CD4-positive, alpha-beta T cell treated with Interleukin-15 for 4 hours (primary cell): ENCODE measurements around the gene ONECUT3.

Experiments
- DNase-seq: peaks from one replicate; pipeline ENCODE4 v3.0.0-alpha.2; 2020; ENCODE audit warnings: low spot score

ONECUT3 gene

DNA sequence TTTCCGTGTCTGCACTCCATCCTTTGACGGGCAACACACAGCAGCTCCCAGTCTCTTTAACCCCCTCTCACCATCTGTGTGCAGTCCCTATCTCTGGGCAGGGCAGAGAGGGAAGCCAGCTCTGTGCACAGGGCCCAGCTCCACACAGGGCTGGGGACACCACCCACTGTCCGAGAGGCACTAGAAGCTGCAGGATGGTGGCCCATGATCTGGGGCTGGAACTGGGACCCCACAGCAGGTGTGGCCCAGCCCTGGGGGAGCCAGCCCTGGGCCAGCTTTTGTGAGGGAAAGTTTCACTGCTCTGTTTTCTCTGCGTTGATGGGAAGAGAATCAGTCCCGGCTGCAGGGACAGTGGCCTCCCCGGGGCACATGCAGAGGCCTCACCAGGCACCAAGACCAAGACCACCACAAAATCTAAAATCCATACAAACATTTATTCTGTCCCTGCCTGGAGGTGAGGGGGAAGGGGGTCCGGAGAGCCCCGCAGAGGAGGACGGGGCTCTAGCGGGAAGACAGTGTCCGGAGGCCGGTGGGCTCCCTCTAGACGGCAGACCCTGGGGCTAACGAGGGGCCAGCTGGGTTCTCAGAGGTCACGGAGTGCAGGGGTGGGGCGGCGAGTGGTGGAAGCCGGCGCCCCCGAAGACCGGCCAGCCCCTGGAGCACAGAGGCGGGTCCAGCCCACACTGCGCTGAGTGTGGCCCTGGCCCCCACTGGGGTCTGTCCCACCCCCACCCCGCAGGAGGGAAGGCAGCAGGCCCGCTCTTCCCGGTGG is 61.7 kb downstream of the ONECUT3 start:
- DNase-seq: no peak

DNA sequence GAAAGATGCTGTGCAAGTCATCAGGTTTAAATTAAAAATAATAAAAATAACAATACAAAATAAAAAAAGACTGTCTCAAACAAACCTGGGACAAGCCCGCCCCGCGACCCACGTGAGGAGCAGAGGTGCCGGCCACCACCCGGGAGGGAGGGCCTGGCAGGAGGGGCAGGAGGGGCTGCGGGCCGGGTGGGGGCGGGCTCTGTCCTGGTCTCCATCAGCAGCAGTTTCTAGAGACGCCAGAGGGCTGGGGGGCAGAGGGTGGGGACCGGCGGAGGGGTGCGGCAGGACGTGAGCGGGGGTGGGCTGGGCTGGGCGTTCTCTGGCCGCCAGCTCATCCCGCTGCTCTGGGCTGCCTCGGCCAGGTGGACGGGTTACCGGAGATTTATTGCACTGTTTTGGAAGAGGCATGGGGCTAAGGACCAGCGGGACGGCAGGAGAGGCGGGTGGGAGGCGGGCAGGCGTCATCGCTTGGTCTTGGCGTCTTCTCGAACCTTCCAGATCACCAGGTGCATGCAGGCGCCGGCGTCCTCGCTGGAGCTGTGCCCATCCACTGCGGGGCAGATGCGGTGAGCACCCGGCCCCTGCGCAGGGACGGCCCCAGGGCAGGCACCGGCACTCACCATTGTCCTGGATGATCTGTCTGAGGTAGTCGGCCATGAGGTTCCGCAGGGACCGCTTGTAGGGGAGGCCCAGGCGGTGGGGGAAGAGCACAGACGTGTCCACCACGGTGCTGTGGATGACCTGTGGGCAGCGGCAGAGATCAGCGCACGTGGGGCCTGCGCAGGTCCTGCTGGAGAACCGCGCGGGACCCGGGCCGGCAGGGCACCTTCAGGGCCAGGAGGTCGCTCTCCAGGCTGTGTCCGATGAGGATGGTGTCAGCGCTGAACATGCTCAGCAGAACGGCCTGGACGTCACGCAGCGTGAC is 62.6 kb downstream of the ONECUT3 start:
- DNase-seq: no peak

DNA sequence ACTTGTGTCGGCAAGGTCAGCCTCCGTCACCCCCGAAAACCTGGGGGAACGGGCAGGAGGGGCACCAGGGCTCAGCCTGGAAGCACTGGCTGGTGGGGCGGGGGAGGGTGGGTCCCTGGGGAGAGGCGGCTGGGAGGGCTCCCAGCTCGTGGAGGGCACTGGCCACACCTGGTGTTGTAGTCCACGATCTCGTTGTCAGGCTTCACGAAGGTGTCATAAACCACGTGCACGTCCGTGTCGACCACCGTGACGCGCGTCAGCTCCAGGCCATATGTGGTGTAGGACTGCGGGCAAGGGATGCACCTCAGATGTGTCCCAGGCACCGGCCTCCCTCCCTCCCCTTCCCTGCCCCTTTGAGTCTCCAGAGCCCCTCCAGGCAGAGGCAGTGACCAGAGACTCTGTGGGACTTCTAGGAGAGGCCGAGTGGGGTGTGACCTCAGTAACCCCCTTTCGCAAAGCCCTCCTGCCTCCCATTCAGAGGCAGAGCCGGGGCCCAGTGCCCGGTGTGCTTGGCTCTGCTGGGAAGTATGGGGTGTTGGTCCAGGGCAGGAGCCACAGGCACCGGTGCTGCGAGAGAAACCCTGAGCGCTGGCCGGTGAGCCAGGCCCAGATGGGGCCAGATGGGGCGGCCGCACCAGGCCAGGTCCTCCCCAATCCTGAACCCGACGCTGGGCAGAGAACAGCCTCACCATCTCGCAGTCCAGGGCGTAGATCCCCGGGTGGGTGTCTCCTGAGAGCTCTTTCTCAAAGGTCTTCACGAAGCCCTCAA is 63.4 kb downstream of the ONECUT3 start:
- DNase-seq: no peak

DNA sequence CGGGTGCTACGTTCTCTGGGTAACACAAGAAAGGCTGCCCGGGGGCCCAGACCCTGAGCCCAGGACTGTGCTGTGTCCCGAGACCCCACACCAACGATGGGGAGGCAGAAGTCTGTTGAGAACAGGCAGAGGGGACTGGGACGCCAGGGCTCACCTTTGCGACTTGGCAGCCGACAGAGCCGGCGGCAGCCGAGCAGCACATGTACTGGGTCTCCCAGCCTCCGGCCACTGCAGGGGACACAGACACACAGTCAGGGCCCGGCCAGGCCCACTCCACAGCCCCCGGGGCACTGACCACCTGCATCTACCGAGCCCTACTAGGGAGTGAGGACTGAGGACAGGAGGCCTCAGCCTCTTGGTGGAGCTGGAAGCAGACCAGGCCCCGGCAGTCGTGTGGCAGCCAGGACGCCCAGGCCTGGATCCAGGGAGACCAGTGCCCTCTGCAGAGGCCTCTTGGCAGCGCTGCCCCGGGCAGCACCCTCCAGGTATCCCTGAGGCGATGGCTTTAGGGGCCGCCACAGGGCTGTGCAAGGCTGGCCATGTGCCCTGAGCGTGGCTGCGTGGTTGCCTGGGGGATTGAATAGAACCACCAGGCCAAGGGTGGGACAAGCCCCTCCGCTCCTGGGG is 64.4 kb downstream of the ONECUT3 start:
- DNase-seq: no peak

DNA sequence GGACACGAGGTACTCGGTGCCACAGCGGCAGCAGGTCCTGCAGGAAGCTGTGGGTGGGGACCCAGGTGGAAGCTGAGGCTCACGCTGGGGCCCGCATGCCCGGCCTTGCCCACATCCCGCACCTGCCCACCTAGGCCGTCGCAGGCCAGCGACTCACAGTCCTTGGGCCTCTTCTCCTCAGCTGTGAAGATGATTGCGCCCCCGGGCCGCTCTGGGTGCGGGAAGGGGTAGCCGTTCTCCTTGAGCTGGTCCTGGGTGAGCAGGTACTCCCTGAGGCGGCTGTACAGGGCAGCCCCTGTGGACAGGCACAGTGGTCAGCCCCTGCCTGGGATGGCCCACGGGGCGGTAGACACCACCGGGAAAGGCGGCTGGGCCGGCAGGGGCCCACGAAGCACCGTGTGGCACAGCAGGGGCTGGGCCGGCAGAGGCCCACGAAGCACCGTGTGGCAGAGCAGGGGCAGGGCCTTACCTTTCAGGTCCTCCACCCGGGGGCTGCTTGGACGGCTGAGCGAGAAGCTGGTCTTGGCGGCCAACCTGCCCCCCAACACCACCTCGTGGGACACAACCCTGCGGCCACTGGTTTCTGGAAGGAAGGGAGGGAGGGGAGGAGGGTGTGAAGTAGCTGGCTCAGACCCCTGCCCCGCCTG is 65.4 kb downstream of the ONECUT3 start:
- no peak for DNase-seq

DNA sequence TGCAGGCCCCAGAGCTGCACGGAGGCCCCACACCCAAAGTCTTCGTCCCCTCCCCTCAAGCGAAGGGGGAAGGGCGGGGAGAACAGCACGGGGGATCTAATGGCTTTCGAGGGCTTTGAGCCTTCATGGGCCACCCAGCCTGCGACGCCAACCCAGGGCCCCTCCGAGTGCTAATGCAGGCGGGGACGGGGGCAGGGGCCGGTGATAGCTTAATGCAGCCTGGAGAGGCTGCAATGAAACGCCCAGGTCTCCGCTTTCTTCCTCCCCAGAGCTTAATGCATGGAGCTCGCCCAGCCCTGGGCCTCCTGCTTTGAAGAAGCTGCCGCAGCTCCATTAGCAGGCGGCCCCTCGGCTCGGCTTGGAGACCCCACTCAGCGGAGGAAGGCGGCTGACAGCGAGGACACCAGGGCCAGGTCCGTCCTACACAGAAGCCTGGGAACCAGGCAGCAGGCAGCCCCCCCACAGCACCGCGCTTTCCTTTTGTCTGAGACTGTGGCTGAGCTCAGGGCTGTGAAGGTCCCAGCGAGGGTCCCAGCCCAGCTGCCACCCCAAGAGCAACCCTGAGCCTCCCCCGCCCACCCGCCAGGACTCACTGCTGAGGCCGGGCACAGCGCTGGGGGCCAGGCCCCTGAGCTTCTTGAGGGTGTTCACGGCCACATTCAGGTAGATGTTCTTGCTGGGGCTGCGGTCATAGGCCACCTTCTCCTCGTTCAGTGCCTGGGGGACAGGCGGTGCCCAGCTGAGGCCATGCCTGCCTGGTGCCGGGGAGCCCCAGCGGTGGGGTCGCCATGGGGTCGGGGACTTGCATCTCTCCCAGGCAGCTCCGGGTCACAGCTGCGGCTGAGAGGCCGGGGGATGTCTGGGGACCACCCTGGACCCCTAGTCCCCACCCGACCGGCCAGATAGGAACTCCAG is 66.3 kb downstream of the ONECUT3 start:
- no peak for DNase-seq

DNA sequence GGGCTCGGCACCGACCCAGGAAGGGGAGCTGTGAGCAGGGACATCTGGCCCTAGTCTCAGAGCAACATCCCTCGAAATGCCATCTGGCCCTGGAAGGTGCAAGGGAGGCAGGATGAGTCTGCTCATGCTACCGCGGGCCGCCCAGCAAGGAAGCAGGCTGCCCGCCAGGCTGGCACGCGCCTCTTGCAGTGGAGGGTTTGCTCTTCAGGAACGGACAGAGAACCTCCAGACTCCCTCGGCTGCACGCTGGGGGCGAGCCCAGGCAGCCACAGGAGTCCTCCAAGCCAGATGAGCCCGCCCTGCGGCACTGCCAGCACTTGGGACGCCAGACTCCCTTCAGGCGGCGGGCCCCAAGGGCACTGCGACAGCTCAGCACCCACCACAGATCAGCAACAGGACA is 68.9 kb downstream of the ONECUT3 start:
- DNase-seq: no peak

DNA sequence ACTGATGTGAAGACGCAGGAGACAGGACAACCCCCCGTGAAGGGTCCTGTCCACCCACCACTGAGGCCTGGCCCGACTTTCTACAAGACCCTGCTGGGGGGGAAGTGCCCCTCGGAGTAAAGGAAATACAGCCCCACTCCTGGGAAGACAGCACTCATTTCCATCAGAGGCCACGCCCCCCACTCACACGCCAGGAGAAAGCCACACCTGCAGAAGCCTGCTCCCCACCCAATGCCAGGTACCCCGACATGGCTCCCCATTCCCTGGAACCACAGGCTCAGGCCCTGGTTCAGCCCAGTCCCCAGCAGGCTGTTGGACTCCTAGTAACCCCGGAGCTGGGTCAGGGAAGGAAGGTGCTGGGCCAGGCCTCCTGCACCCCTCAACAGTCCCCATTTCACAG is 69.7 kb downstream of the ONECUT3 start:
- DNase-seq: no peak

DNA sequence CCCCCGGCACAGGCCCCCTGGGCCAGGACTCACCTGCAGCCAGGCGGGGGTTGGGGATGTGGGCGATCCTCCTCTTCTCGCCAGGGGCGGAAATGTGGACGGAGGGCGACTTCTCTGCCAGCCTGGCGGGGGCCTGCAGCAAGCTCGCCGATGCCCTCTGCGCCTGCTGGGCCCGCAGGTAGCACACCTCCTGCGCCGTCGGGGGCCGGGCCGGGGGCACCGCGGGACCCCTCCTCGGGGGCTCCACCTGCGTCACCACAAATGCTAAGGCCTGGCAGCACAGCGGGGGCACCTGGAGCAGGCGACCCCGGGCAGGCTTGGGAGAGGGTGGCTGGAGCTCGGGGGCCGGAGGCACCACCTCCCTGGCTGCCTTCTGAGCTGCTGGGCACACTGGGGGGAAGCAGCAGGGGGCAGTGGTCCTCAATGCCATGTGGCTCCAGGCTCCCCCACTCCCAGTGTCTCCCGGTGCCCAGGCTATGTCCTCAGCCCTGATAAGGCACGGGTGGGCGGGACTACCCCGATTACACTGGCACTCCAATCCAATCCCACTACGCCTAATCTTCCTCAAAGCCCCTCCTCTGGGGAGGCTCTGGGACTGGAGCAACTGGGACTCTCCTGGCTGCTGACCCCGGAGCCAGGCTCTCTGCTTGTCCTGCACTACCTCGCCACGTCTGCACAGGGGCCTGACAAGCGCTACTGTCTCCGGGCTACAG is 70.4 kb downstream of the ONECUT3 start:
- no peak for DNase-seq

DNA sequence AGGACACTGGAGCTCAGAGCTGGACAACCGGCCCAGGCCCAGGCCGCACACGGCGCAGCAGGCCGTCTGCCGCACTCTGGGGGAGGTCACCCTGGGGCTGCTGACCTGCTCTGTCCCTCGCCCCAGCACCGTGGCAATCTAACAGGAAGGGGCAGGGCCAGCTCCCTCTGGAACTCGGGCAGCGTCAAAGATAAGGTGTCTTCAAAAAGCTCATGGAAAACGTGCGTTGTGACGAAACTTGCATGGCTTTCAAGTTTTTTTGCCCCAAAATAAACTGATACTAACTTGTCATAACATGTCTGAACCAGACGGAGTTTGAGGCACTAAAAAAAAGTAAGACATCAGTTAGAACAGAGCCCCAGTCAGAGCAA is 70.9 kb downstream of the ONECUT3 start:
- DNase-seq: no peak

DNA sequence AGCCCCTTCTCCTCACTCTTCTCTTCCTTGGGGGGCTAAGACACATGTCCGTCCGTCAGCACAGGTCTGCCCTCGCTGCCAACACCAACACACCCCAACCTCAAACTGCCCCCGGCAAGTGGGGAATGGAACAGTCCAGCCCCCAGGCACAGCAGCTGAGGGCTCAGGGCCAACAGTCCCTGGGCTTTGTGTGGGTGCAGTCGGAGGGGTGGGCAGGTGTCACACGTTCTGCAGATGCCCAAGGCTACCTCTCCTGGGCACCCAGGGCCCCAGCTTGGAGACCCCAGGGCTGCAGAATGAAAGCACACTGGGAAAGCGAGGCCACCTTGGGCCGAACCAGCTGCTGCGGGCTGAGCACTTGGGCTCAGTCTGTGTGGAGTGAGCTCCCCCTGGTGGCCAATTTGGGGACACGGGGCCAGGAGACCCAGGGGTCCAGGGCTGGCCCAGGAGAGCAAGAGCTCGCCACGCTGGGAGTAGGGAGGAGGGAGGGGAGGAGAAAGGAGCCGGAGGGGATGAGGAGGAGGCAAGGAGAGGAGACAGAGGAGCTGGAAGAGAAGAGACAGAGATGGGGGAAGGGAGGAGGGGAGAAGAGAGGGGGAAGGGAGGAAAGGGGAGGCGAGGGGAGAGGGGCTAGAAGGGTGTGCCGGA is 72.7 kb downstream of the ONECUT3 start:
- peak; percentile 78 for DNase-seq

DNA sequence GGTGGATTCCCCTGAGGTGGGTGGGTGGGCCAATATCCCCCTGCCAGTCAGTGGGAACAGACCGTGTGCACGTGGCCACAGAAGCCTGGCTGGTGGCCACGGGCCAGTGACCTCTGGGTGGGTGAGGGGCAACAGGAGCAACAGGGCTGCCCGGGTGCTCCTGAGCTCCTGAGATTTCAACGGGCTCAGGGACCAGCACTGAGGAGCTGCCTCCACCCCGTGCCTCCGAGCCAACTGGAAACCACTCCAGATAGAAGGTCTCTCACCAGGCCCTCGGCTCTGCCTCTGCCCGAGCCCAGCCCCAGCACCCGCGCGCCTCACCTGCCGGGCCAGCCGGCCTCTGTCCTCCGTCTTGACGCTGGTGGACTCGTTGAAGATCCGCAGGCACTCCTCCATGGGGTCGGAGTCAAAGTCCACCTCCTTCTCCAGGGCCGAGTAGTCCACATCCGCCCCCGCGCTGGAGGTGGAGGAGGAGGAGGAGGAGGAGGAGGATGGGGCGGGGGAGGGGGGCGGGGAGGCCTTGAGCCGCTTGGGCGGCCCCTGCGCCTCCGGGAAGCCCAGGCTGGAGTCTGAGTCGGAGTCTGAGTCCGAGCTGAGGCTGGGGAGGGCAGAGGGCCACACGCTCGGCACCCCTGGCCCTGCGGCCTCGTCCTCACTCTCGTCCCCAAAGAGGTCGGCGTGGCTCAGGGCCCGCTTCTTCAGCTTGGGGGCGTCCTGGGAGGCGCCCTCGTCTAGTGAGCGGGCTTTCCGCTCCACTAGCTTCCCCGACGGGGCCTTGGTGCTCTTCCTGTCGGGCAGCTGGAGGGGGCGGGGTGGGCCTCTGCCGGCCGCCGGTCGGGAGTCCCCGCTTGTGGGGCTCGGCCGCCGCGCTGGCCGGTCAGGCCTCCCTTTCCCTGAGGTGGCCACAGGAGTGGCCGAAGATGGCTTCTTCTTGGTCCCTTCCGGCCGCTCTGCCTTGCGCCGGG is 73.5 kb downstream of the ONECUT3 start:
- no peak for DNase-seq

DNA sequence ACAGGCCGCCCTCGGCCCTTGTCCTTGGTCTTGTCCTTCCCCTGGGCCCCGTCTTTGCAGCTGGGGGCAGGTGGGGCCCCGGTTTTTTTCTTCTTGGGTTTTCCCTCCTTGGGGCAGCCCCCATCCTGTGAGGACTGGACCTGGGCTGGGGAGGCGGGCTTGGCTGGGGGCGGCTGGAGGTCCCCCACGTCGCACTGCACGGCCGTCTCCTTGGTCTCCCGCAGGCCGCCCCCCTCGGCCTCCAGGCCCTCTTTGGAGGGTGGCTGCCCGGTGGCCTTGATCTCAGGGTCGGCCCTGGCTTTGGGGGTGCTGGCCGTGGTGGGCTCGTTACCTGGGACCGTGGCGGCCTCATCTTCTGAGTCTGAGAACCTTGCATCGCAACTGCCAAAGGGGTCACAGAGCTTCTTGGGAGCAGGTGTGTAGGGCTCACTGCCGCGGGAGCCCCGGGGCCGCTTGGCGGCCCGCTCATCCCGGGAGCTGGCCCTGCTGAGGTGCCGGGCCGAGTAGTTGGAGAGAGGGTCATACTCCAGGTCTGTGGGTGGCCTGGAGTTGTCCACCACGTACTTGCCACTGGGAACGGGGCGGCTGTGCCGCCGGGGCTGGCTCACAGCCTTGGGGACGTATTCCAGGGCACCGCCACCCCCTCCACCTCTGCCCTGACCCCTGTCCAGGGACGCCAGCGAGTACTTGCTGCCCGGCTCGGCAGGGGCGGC is 74.4 kb downstream of the ONECUT3 start:
- no peak for DNase-seq

DNA sequence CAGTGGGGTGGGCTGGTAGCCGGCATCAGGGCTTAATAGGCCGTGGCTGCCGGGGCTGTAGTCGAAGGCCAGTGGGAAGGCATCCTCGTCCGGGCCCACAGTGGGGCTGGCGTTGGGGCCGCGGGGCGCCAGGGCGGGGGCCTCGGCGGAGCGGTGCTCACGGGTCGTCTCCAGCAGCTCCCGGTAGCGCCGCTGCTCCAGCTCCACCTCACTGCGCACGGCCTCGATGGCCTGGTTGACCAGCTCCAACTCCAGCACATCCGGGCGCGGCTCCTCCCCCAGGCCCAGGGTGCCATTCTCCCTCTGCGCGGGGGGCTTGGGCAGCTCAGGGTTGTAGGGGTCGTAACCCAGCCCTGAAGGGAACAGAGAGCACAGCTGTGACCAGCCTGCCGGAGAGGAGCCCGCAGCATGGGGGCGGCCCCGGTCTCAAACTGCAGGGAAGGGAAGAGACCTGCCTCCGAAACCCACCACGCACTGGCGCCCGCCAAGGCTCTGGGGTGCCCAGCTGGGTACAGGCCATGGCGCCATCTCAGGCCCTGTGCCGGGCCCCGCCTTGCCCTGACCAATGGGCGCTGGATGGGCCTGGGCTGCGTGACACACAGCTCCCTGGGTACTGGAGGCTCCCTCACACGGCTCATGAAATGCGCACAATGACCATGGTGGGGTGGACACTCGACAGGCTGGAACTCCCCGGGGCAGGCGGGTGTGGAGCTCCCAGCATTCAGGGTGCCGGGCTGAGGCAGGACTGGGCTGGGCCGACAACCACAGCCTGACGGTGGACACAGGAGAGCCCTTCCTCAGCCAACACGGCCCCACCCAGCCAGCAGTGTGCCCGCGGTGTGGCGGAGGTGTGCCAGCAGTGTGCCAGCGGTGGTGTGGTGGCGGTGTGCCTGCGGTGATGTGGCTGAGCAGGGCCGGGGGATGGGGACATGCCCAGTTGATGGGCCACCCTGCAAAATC is 75.3 kb downstream of the ONECUT3 start:
- no peak for DNase-seq

DNA sequence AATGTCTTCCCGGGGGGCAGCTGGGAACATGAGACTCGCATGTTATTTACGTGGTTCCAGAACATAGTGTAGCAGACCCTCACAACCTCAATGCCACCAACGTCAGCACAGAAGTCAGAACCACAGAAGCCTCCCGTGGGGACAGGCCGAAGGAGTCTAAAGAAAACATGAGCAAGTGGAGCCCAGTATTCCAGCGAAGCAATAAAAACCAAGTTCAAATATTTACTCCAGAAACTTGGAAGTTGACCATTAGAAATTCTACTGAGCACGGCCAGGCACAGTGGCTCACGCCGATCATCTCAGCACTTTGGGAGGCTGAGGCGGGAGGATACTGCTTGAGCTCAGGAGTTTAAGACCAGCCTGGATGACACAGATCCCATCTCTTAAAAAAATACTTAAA is 76.7 kb downstream of the ONECUT3 start:
- DNase-seq: no peak

DNA sequence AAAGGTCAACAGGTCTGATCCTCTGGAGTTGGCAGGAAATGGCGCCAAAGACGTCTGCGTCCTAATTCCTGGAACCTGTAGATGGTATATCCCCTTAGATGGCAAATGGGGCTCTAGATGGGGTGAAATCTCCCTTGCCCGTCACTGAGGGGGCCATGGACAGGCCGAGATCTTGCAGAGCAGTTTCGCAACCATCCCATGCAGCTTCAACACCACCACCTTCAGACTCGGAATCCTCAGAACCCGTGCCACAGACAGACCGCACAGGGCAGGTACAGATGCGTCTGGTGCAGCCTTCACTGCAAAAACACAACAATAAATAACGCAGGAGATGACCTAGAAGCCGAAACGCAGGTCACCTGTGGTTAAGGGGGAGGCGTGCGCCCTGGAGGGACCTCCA is 77.3 kb downstream of the ONECUT3 start:
- no peak for DNase-seq
